Ascending aorta (tissue), 2 donors: Measurements from ENCODE around the gene POLR3H. TPM values are rescaled to one million over a fixed set of nuclear protein-coding genes. Genes with fewer than 3 reads are reported as not detected.
A peak's percentile ranks its signal among the peaks of the same experiment; 100 is the strongest.

Experiments used
- DNase-seq, 2 donors: peaks; one replicate each; pipeline ENCODE4 v3.0.0-alpha.2; 2019; ENCODE audit warnings: low spot score in 2 of 2
- H3K27ac ChIP-seq, 2 donors: fragments of 200-600 bp; sonication (generic); one replicate each; pipeline ENCODE4 v1.5.1; 2016 to 2017; ENCODE audit warnings: mild to moderate bottlenecking in 1 of 2
- H3K27me3 ChIP-seq: fragments of 200-600 bp; sonication (generic); one replicate; pipeline ENCODE4 v1.5.1; 2017
- H3K36me3 ChIP-seq, 2 donors: fragments of 200-600 bp; sonication (generic); one replicate each; pipeline ENCODE4 v1.5.1; 2016
- H3K4me1 ChIP-seq, 2 donors: fragments of 200-600 bp; sonication (generic); one replicate each; pipeline ENCODE4 v1.5.1; 2016 to 2017; ENCODE audit warnings: mild to moderate bottlenecking in 1 of 2
- H3K4me3 ChIP-seq, 2 donors: fragments of 200-600 bp; sonication (generic); one replicate each; pipeline ENCODE4 v1.5.1; 2016 to 2017; ENCODE audit warnings: mild to moderate bottlenecking in 1 of 2
- H3K9me3 ChIP-seq, 2 donors: fragments of 200-600 bp; sonication (generic); one replicate each; pipeline ENCODE4 v1.5.1; 2016
- CTCF ChIP-seq, 3 experiments: fragments of 200-600 bp in 2 of 3; fragments of 450-650 bp in 1 of 3; sonication (generic) in 2 of 3; IDR thresholded peaks; one replicate each; pipeline ENCODE4 v1.5.1; 2016 to 2019; ENCODE audit warnings: antibody characterized with exemption in 3 of 3, mild to moderate bottlenecking in 1 of 3, moderate library complexity in 1 of 3
- intact Hi-C: fragments of 100-400 bp; cut with DNase I; formaldehyde crosslinking; loops from one replicate; pipeline ENCODE4 v1.15.1; 2023
- total RNA-seq: library from RNA; depleted of rRNA; stranded (reverse); fragments of >200 nt; gene quantifications from one replicate; pipeline ENCODE4 v1.1.0, GENCODE V29; 2016

POLR3H gene
- total RNA-seq, 1 donor from 2014 or later = 34.7 TPM

GRCh38 chr22:41548830-41549211 lies 4.6 kb upstream of the POLR3H start:
- H3K4me1 ChIP-seq = peaks cover 0 to 7% of the 10 kb centered on the region in 2 donors
- H3K4me3 ChIP-seq = no peak overlapping the region
- no peak overlapping the region for H3K27ac ChIP-seq
- no peak for TF ChIP-seq CTCF (IDR thresholded peaks at IDR 0.05)
- no peaks in the 10 kb centered on the region for H3K9me3 ChIP-seq
- no peaks in the 10 kb centered on the region for H3K36me3 ChIP-seq
- H3K27me3 ChIP-seq = no peaks in the 10 kb centered on the region
- intact Hi-C loops = no loop called here
- DNase-seq = no peak

DNA sequence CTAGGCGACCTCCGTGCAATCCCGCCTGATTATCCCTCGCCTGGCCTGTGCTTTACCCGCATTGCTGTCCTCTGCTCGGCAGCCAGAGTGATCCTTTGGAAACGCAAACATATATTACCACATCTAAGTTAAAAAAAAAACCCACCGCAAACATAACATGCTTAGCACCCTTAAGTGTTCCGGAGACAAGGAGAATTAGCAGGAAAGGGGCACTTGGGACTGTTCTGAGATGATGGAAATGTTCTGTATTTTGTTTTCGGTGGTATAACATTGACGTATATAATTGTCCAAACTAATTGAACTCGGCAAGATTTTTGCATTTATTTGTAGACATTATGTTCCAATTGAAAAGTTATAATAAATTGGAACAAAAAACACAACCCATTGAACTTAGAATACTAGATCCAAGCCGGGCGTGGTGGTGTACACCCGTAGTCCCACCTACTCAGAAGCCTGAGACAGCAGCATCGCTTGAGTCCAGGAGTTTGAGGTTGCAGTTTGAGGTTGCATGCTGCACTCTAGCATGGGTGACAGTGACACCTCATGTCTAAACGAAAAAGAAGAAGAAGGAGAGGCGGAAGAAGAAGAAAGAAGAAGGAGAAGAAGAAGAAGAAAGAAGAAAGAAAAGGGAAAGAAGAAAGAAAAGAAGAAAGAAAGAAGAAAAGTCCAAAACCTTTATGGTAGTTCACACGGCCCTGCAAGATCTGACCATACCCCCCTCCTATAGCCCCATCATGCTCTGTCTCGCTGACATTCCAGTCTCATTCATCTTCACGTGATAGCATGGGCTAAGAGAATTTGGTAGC lies 604 bp upstream of the POLR3H start:
- Histone ChIP-seq H3K9me3 (no peaks in the 10 kb centered on the region), H3K4me1 (peaks cover 7 to 26% of the 10 kb centered on the region in 2 donors), H3K27me3 (no peaks in the 10 kb centered on the region), H3K27ac (no peak overlapping the region), H3K4me3 (peak overlapping the region; percentile 85 to 92), H3K36me3 (peaks cover 4 to 9% of the 10 kb centered on the region in 2 donors)
- TF ChIP-seq CTCF (IDR thresholded peaks at IDR 0.05) = no peak
- intact Hi-C loops = loop anchor here (1.0 to 2.0 kb wide), 3 partner anchors 12 to 76 kb away; partner anchors contain the start of genes DESI1, PMM1 and XRCC6
- DNase-seq = no peak

GRCh38 chr22:41542224-41542623 lies 2.0 kb downstream of the POLR3H start:
- H3K36me3 ChIP-seq = peaks cover 4 to 9% of the 10 kb centered on the region in 2 donors
- no peaks in the 10 kb centered on the region for H3K27me3 ChIP-seq
- TF ChIP-seq CTCF (IDR thresholded peaks at IDR 0.05) = no peak
- intact Hi-C loops = no loop called here
- no peak for DNase-seq
- H3K27ac ChIP-seq = peak overlapping the region in 1 of 2 donors; percentile 1
- peak overlapping the region in 1 of 2 donors; percentile 92 for H3K4me3 ChIP-seq
- H3K4me1 ChIP-seq = peaks cover 7 to 26% of the 10 kb centered on the region in 2 donors
- H3K9me3 ChIP-seq = no peaks in the 10 kb centered on the region

GRCh38 chr22:41541484-41541883 lies 2.8 kb downstream of the POLR3H start:
- Histone ChIP-seq H3K27me3 (no peaks in the 10 kb centered on the region), H3K4me3 (no peak overlapping the region), H3K27ac (peak overlapping the region in 1 of 2 donors; percentile 23), H3K36me3 (peaks cover 4 to 9% of the 10 kb centered on the region in 2 donors), H3K9me3 (no peaks in the 10 kb centered on the region), H3K4me1 (peaks cover 7 to 26% of the 10 kb centered on the region in 2 donors)
- no peak for TF ChIP-seq CTCF (IDR thresholded peaks at IDR 0.05)
- DNase-seq = no peak
- intact Hi-C loops = no loop called here

- no peak overlapping the region for H3K27ac ChIP-seq
- DNase-seq = no peak
- TF ChIP-seq CTCF (IDR thresholded peaks at IDR 0.05) = no peak
- no peaks in the 10 kb centered on the region for H3K9me3 ChIP-seq
- intact Hi-C loops = no loop called here
- H3K4me1 ChIP-seq = peaks cover 7 to 26% of the 10 kb centered on the region in 2 donors
- no peaks in the 10 kb centered on the region for H3K27me3 ChIP-seq
- no peak overlapping the region for H3K4me3 ChIP-seq
- H3K36me3 ChIP-seq = peaks cover 4 to 9% of the 10 kb centered on the region in 2 donors
These were observed 3.9 kb downstream of the POLR3H start for GRCh38 chr22:41540365-41540764.
